HepG2 (cell line): ENCODE measurements around the gene TADA2A. TPM values are rescaled to one million over a fixed set of nuclear protein-coding genes. Genes with fewer than 3 reads are reported as not detected.
A peak's percentile ranks its signal among the peaks of the same experiment; 100 is the strongest.

Experiments used
- AGO2 ChIP-seq: fragments of 200-400 bp; formaldehyde crosslinking; optimal IDR thresholded peaks from 2 replicates; pipeline ENCODE3; 2017; ENCODE audit warnings: mild to moderate bottlenecking, low read depth, low read length, moderate library complexity
- GABPA ChIP-seq, 2 experiments: IDR thresholded peaks; 2 replicates each; pipeline ENCODE4 v1.6.1; 2011 to 2016; ENCODE audit warnings: low read depth in 2 of 2, low read length in 1 of 2, missing biosample characterization in 1 of 2, missing genetic modification characterization in 1 of 2
- POLR2G ChIP-seq: fragments of 200-400 bp; formaldehyde crosslinking; IDR thresholded peaks from 2 replicates; pipeline ENCODE4 v1.6.1; 2018; ENCODE audit warnings: mild to moderate bottlenecking, low read depth, low read length, moderate library complexity
- TFAP4 ChIP-seq: sonication (generic); IDR thresholded peaks from 2 replicates; pipeline ENCODE4 v1.6.1; 2016; ENCODE audit warnings: low read depth, borderline replicate concordance
- TSC22D2 ChIP-seq: sonication (generic); formaldehyde crosslinking; IDR thresholded peaks from 2 replicates; pipeline ENCODE4 v1.5.1; 2020; ENCODE audit warnings: missing genetic modification reagents, mild to moderate bottlenecking, borderline replicate concordance
- ZBTB1 ChIP-seq: sonication (generic); formaldehyde crosslinking; IDR thresholded peaks from 2 replicates; pipeline ENCODE4 v1.4.0; 2020; ENCODE audit warnings: missing genetic modification reagents, borderline replicate concordance
- ZHX1 ChIP-seq: sonication (generic); formaldehyde crosslinking; IDR thresholded peaks from 2 replicates; pipeline ENCODE4 v1.8.1; 2022; ENCODE audit warnings: low read depth, mild to moderate bottlenecking, missing genetic modification reagents
- ZNF260 ChIP-seq: sonication (generic); formaldehyde crosslinking; IDR thresholded peaks from 2 replicates; pipeline ENCODE4 v1.4.0; 2020; ENCODE audit warnings: missing genetic modification reagents, low read depth, mild to moderate bottlenecking, borderline replicate concordance
- ZNF282 ChIP-seq: fragments of 450-650 bp; IDR thresholded peaks from 2 replicates; pipeline ENCODE4 v1.6.1; 2018; ENCODE audit not compliant: partially characterized antibody
- ZNF761 ChIP-seq: sonication (generic); formaldehyde crosslinking; conservative IDR thresholded peaks from 2 replicates; pipeline ENCODE4 v1.4.0; 2020; ENCODE audit warnings: mild to moderate bottlenecking, missing genetic modification reagents
- ZNF776 ChIP-seq: sonication (generic); formaldehyde crosslinking; IDR thresholded peaks from 2 replicates; pipeline ENCODE4 v1.4.0; 2020; ENCODE audit warnings: mild to moderate bottlenecking, missing genetic modification reagents
- polyA plus RNA-seq, 8 experiments: library from polyadenylated mRNA; depleted of rRNA in 3 of 8; stranded (reverse) in 7 of 8; unstranded in 1 of 8; fragments of >200 nt; fragmentation: Illumina TruSeq in 4 of 8; extraction: Trizol in 4 of 8; gene quantifications; 2 replicates each; pipeline versions ENCODE4 v1.2.1 to v1.2.3, GENCODE V29; 2011 to 2016; ENCODE audit warnings: low read depth in 4 of 8, missing spikeins in 1 of 8, mixed read lengths in 1 of 8; ENCODE audit not compliant: insufficient read depth in 1 of 8
- total RNA-seq, 5 experiments: library from RNA; depleted of rRNA; stranded (reverse); fragments of >200 nt; fragmentation: Illumina TruSeq; extraction: Trizol; gene quantifications; 2 replicates each; pipeline ENCODE4 v1.2.3, GENCODE V29; 2016; ENCODE audit warnings: low read depth in 1 of 5
- TF ChIP-seq, protein P1 (sequence below): sonication (generic); formaldehyde crosslinking; IDR thresholded peaks from 2 replicates; pipeline ENCODE4 v1.5.0; 2020; ENCODE audit warnings: mild to moderate bottlenecking, missing genetic modification reagents, borderline replicate concordance
- TF ChIP-seq, protein P2 (sequence below): sonication (generic); formaldehyde crosslinking; IDR thresholded peaks from 2 replicates; pipeline ENCODE4 v1.8.1; 2023; ENCODE audit warnings: missing genetic modification reagents, mild to moderate bottlenecking, borderline replicate concordance
- TF ChIP-seq, protein P3 (sequence below): sonication (generic); formaldehyde crosslinking; IDR thresholded peaks from 2 replicates; pipeline ENCODE4 v1.4.0; 2020; ENCODE audit warnings: mild to moderate bottlenecking, missing genetic modification reagents

TADA2A gene
- total and polyA plus RNA-seq, 2 of the 13 experiments (the other 11 are each of a cell fraction or from before 2014, with no cell fraction given), result 8.0 to 14.0 TPM

GRCh38 chr17:37358830-37359681, 47.6 kb upstream of the TADA2A start (continued):
- TF ChIP-seq POLR2G (peak; percentile 79), ZNF776 (CRISPR knock-in tag) (0 out of 2 replicates have a peak, but pooled peaks have one; percentile 56), ZNF761 (0 out of 2 replicates have a peak, but pooled peaks have one; percentile 13), ZNF282 (no peak), ZHX1 (CRISPR knock-in tag) (0 out of 2 replicates have a peak, but pooled peaks have one; percentile 43), GABPA (IDR thresholded peaks at IDR 0.05; ENCODE audit: low read depth, low read length) (0 out of 2 replicates have a peak, but pooled peaks have one; percentile 30), GABPA (CRISPR knock-in tag; IDR thresholded peaks at IDR 0.05; ENCODE audit: low read depth) (no peak), ZNF260 (no peak), ZBTB1 (CRISPR knock-in tag) (no peak), AGO2 (peak; percentile 92), TFAP4 (peak; percentile 19; the same call in 1 of the 2 replicates), TSC22D2 (peak; percentile 48)
- TF ChIP-seq, protein P1, sequence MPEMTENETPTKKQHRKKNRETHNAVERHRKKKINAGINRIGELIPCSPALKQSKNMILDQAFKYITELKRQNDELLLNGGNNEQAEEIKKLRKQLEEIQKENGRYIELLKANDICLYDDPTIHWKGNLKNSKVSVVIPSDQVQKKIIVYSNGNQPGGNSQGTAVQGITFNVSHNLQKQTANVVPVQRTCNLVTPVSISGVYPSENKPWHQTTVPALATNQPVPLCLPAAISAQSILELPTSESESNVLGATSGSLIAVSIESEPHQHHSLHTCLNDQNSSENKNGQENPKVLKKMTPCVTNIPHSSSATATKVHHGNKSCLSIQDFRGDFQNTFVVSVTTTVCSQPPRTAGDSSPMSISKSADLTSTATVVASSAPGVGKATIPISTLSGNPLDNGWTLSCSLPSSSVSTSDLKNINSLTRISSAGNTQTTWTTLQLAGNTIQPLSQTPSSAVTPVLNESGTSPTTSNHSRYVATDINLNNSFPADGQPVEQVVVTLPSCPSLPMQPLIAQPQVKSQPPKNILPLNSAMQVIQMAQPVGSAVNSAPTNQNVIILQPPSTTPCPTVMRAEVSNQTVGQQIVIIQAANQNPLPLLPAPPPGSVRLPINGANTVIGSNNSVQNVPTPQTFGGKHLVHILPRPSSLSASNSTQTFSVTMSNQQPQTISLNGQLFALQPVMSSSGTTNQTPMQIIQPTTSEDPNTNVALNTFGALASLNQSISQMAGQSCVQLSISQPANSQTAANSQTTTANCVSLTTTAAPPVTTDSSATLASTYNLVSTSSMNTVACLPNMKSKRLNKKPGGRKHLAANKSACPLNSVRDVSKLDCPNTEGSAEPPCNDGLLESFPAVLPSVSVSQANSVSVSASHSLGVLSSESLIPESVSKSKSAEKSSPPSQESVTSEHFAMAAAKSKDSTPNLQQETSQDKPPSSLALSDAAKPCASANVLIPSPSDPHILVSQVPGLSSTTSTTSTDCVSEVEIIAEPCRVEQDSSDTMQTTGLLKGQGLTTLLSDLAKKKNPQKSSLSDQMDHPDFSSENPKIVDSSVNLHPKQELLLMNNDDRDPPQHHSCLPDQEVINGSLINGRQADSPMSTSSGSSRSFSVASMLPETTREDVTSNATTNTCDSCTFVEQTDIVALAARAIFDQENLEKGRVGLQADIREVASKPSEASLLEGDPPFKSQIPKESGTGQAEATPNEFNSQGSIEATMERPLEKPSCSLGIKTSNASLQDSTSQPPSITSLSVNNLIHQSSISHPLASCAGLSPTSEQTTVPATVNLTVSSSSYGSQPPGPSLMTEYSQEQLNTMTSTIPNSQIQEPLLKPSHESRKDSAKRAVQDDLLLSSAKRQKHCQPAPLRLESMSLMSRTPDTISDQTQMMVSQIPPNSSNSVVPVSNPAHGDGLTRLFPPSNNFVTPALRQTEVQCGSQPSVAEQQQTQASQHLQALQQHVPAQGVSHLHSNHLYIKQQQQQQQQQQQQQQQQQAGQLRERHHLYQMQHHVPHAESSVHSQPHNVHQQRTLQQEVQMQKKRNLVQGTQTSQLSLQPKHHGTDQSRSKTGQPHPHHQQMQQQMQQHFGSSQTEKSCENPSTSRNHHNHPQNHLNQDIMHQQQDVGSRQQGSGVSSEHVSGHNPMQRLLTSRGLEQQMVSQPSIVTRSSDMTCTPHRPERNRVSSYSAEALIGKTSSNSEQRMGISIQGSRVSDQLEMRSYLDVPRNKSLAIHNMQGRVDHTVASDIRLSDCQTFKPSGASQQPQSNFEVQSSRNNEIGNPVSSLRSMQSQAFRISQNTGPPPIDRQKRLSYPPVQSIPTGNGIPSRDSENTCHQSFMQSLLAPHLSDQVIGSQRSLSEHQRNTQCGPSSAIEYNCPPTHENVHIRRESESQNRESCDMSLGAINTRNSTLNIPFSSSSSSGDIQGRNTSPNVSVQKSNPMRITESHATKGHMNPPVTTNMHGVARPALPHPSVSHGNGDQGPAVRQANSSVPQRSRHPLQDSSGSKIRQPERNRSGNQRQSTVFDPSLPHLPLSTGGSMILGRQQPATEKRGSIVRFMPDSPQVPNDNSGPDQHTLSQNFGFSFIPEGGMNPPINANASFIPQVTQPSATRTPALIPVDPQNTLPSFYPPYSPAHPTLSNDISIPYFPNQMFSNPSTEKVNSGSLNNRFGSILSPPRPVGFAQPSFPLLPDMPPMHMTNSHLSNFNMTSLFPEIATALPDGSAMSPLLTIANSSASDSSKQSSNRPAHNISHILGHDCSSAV, result 0 out of 2 replicates have a peak, but pooled peaks have one; percentile 48
- TF ChIP-seq, protein P2, sequence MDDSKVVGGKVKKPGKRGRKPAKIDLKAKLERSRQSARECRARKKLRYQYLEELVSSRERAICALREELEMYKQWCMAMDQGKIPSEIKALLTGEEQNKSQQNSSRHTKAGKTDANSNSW (CRISPR knock-in tag), result 0 out of 2 replicates have a peak, but pooled peaks have one; percentile 36
- TF ChIP-seq, protein P3, sequence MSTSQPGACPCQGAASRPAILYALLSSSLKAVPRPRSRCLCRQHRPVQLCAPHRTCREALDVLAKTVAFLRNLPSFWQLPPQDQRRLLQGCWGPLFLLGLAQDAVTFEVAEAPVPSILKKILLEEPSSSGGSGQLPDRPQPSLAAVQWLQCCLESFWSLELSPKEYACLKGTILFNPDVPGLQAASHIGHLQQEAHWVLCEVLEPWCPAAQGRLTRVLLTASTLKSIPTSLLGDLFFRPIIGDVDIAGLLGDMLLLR, result peak; percentile 72; the same call in 1 of the 2 replicates
